Testis (tissue), 3 donors: Measurements from ENCODE around the gene CTNNB1. TPM values are rescaled to one million over a fixed set of nuclear protein-coding genes. Genes with fewer than 3 reads are reported as not detected.

Experiments
- DNase-seq: peaks from one replicate; pipeline ENCODE4 v3.0.0-alpha.2; 2019
- H3K27ac ChIP-seq, 2 donors: fragments of 200-600 bp; sonication (generic); one replicate each; pipeline ENCODE4 v1.5.1; 2019
- H3K27me3 ChIP-seq: fragments of 200-600 bp; sonication (generic); one replicate; pipeline ENCODE4 v1.5.1; 2019
- H3K36me3 ChIP-seq: fragments of 200-600 bp; sonication (generic); one replicate; pipeline ENCODE4 v1.5.1; 2017; ENCODE audit warnings: low read depth; ENCODE audit errors: missing control alignments
- H3K4me1 ChIP-seq: fragments of 200-600 bp; sonication (generic); one replicate; pipeline ENCODE4 v1.5.1; 2019
- H3K4me3 ChIP-seq, 2 donors: fragments of 200-600 bp; sonication (generic); one replicate each; pipeline ENCODE4 v1.5.1; 2017 to 2019
- H3K9me3 ChIP-seq: fragments of 200-600 bp; sonication (generic); one replicate; pipeline ENCODE4 v1.5.1; 2017
- POLR2A ChIP-seq: fragments of 450-650 bp; IDR thresholded peaks from one replicate; pipeline ENCODE4 v1.6.1; 2017; ENCODE audit warnings: antibody characterized with exemption, mild to moderate bottlenecking, moderate library complexity
- WGBS, 2 donors: methylation state at CpG; one replicate each; pipeline ENCODE4 v1.1.5; 2018; 5-methylcytosine and 5-hydroxymethylcytosine counted together
- intact Hi-C: fragments of 100-400 bp; cut with DNase I; formaldehyde crosslinking; loops from one replicate; pipeline ENCODE4 v1.15.1; 2023; ENCODE audit warnings: low total_unique reads
- polyA plus RNA-seq: library from polyadenylated mRNA; stranded (reverse); fragments of 350-450 nt; fragmentation: Illumina TruSeq; extraction: RNeasy Lipid Tissue Mini Kit (QIAGEN cat#74804); gene quantifications from one replicate; pipeline ENCODE4 v1.2.3, GENCODE V29; 2014; ENCODE audit warnings: low read depth, low replicate concordance; ENCODE audit not compliant: insufficient read depth
- total RNA-seq, 2 donors: library from RNA; depleted of rRNA; stranded (reverse); fragments of >200 nt; gene quantifications; one replicate each; pipeline ENCODE4 v1.2.3, GENCODE V29; 2016
- TF ChIP-seq, protein P1 (sequence below), 3 experiments: fragments of 450-650 bp in 2 of 3; fragments of 200-600 bp in 1 of 3; sonication (generic) in 1 of 3; IDR thresholded peaks; one replicate each; pipeline ENCODE4 v1.5.1; 2016 to 2019; ENCODE audit warnings: antibody characterized with exemption in 3 of 3, mild to moderate bottlenecking in 2 of 3, moderate library complexity in 1 of 3

CTNNB1 gene
- total and polyA plus RNA-seq, 3 donors from 2014 or later, result 146 to 379 (median 293) TPM

DNA sequence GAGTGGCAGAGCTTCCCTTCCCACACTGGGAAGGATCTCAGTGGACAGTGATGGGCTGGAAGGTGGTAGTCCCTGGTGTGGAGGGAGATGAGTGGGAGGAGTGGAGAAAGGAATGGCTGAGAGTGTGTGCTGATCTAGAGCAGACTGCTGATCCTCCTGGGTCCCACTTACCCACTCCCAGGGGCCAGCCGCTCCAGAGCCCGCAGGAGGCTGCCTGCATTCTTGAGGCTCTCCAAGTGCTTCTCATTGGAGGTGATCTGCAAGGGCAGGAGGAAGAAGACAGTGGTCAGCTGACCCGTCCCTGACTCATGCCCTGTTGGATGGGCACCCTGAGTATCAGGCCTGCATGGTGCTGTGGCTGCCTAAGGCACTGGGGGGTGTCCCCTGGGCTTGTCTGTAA lies 50.0 kb downstream of the CTNNB1 start:
- Histone ChIP-seq H3K4me3 (no peak overlapping the region), H3K27me3 (no peaks in the 10 kb centered on the region), H3K9me3 (no peaks in the 10 kb centered on the region), H3K27ac (no peak overlapping the region), H3K4me1 (no peaks in the 10 kb centered on the region), H3K36me3 (no peaks in the 10 kb centered on the region)
- no peak for DNase-seq
- intact Hi-C loops, result no loop called here
- 90 to 94% methylated on average over 3 of the region's 3 CpGs for WGBS, 2 donors
- TF ChIP-seq, protein P1, sequence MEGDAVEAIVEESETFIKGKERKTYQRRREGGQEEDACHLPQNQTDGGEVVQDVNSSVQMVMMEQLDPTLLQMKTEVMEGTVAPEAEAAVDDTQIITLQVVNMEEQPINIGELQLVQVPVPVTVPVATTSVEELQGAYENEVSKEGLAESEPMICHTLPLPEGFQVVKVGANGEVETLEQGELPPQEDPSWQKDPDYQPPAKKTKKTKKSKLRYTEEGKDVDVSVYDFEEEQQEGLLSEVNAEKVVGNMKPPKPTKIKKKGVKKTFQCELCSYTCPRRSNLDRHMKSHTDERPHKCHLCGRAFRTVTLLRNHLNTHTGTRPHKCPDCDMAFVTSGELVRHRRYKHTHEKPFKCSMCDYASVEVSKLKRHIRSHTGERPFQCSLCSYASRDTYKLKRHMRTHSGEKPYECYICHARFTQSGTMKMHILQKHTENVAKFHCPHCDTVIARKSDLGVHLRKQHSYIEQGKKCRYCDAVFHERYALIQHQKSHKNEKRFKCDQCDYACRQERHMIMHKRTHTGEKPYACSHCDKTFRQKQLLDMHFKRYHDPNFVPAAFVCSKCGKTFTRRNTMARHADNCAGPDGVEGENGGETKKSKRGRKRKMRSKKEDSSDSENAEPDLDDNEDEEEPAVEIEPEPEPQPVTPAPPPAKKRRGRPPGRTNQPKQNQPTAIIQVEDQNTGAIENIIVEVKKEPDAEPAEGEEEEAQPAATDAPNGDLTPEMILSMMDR (IDR thresholded peaks at IDR 0.05), result no peak
- TF ChIP-seq POLR2A, result no peak

DNA sequence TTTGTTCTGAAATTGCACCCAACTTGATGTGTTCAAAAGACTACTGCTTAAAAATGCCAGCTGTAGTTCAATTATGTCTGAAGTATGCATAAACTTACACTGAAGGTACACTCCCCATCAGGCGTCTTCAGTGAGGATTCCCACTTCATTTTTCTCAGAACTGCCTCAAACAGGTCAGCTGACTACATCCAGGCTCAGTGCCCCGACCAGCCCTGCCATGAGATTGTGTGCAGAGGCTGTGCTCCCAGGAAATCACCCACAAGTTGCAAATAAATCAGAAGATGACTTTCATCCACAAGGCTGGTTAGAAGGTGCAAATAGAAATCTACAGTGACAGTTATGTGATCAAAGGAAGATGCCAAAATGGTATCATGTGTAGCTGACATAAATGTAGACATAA lies 51.5 kb downstream of the CTNNB1 start:
- H3K4me1 ChIP-seq, result no peaks in the 10 kb centered on the region
- no peak for DNase-seq
- H3K9me3 ChIP-seq, result no peaks in the 10 kb centered on the region
- TF ChIP-seq, protein P1 (IDR thresholded peaks at IDR 0.05), result no peak
- TF ChIP-seq POLR2A, result no peak
- no peaks in the 10 kb centered on the region for H3K27me3 ChIP-seq
- intact Hi-C loops, result no loop called here
- no peaks in the 10 kb centered on the region for H3K36me3 ChIP-seq
- no peak overlapping the region for H3K27ac ChIP-seq
- no peak overlapping the region for H3K4me3 ChIP-seq
- WGBS, 2 donors, result 74 to 86% methylated on average over 2 of the region's 2 CpGs

DNA sequence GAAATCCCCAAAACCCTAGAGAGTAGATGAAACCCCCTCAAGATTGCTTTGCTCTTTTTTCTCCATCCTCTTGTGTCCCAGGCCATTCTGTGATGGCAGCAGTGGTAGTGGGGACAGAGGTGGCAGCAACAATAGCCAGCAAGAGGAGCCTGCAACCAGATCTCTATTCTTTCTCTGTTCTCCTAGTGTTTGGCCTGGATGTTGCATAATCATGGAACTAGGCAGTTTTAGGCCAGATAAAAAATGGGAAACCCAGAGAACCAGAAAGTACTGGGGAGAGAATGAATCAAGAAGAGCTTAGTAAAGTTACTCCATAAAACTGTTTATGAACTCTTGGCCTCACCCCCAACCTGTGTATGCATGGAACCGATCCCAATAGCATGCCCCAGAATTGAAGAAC lies 52.3 kb downstream of the CTNNB1 start:
- no peaks in the 10 kb centered on the region for H3K36me3 ChIP-seq
- intact Hi-C loops, result no loop called here
- H3K27me3 ChIP-seq, result no peaks in the 10 kb centered on the region
- H3K4me3 ChIP-seq, result no peak overlapping the region
- no peak for DNase-seq
- no peaks in the 10 kb centered on the region for H3K4me1 ChIP-seq
- 100% methylated on average over 1 of the region's 1 CpG for WGBS, 2 donors
- no peaks in the 10 kb centered on the region for H3K9me3 ChIP-seq
- TF ChIP-seq, protein P1 (IDR thresholded peaks at IDR 0.05), result no peak
- TF ChIP-seq POLR2A, result no peak
- no peak overlapping the region for H3K27ac ChIP-seq

DNA sequence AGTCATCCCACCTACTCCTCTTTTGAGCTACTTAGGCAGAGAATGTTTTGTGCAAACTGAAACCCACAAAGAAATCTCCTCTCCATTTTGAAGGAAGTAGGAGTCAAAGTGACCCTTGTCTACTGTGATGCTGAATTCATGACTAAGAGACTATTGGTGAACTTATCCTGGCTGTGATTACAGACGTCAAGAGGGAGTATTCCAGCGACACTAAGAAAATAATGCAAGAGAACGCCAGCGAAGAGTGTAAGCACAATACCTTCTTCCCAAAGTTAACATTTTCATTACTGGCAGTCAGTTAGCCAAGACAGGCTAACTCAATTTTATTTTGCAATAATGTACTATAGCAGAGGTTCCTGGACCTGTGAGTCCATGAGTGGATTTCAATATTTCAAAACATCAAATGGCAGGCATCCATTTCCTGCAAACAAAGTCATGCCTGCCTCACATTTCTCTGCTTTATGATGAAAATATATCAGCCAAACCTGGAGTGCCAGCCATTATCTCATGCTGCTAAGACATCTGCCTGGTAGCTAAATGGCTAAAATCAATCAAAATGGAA lies 59.0 kb downstream of the CTNNB1 start:
- no peaks in the 10 kb centered on the region for H3K4me1 ChIP-seq
- H3K27ac ChIP-seq, result no peak overlapping the region

More for the DNA sequence above, 59.0 kb downstream of the CTNNB1 start:
- no peak overlapping the region for H3K4me3 ChIP-seq
- H3K36me3 ChIP-seq, result no peaks in the 10 kb centered on the region
- 58 to 77% methylated on average over 4 of the region's 4 CpGs for WGBS, 2 donors
- H3K27me3 ChIP-seq, result no peaks in the 10 kb centered on the region
- TF ChIP-seq POLR2A, result no peak
- TF ChIP-seq, protein P1 (IDR thresholded peaks at IDR 0.05), result no peak
- intact Hi-C loops, result no loop called here
- no peaks in the 10 kb centered on the region for H3K9me3 ChIP-seq
- no peak for DNase-seq
